Thoracic aorta (tissue), 2 donors: Measurements from ENCODE around the gene LRRIQ3. TPM values are rescaled to one million over a fixed set of nuclear protein-coding genes. Genes with fewer than 3 reads are reported as not detected.

Experiments used
- ATAC-seq: fragments of 150-250 bp; one replicate; pipeline ENCODE4 v1.8.0; 2017; ENCODE audit warnings: low read depth; ENCODE audit not compliant: insufficient number of reproducible peaks, low FRiP score
- DNase-seq: peaks from one replicate; pipeline ENCODE4 v3.0.0-alpha.2; 2020; ENCODE audit warnings: low spot score
- H3K27ac ChIP-seq, 2 donors: fragments of 200-600 bp; sonication (generic); 1 replicate in 1 of 2; 2 replicates in 1 of 2; pipeline ENCODE4 v1.5.1; 2016; ENCODE audit warnings: mild to moderate bottlenecking in 2 of 2, moderate library complexity in 2 of 2
- H3K27me3 ChIP-seq: fragments of 200-600 bp; sonication (generic); replicated peaks from 2 replicates; pipeline ENCODE4 v1.6.0; 2016; ENCODE audit warnings: mild to moderate bottlenecking; ENCODE audit not compliant: insufficient read depth
- H3K36me3 ChIP-seq: fragments of 200-600 bp; sonication (generic); one replicate; pipeline ENCODE4 v1.5.1; 2016
- H3K4me1 ChIP-seq, 2 donors: fragments of 200-600 bp; sonication (generic); 1 replicate in 1 of 2; 2 replicates in 1 of 2; pipeline versions ENCODE4 v1.5.1 to v1.6.0; 2016; ENCODE audit warnings: low read depth in 2 of 2, mild to moderate bottlenecking in 1 of 2; ENCODE audit not compliant: control insufficient read depth in 1 of 2
- H3K4me3 ChIP-seq: fragments of 200-600 bp; sonication (generic); 2 replicates; pipeline ENCODE4 v1.5.1; 2016; ENCODE audit warnings: mild to moderate bottlenecking
- H3K9me3 ChIP-seq: fragments of 200-600 bp; sonication (generic); 2 replicates; pipeline ENCODE4 v1.5.1; 2016
- CTCF ChIP-seq: fragments of 200-600 bp; sonication (generic); IDR thresholded peaks from one replicate; pipeline ENCODE4 v1.5.1; 2019; ENCODE audit warnings: antibody characterized with exemption
- total RNA-seq, 2 donors: library from RNA; depleted of rRNA; stranded (reverse); fragments of >200 nt; gene quantifications; one replicate each; pipeline versions ENCODE4 v1.1.0 to v1.2.3, GENCODE V29; 2016

Gene LRRIQ3
- total RNA-seq, 2 donors from 2014 or later = 0.85 to 1.1 TPM

GRCh38 chr1:74011736-74012135 lies 186.2 kb downstream of the LRRIQ3 start:
- no peaks in the 10 kb centered on the region for H3K4me1 ChIP-seq
- no peaks in the 10 kb centered on the region for H3K27me3 ChIP-seq
- DNase-seq (no peak), ATAC-seq (no peak)
- TF ChIP-seq CTCF = no peak
- H3K36me3 ChIP-seq = no peaks in the 10 kb centered on the region
- no peak overlapping the region for H3K4me3 ChIP-seq
- no peaks in the 10 kb centered on the region for H3K9me3 ChIP-seq
- H3K27ac ChIP-seq = no peak overlapping the region

GRCh38 chr1:74010206-74010605 lies 187.8 kb downstream of the LRRIQ3 start:
- TF ChIP-seq CTCF = no peak
- H3K27me3 ChIP-seq = no peaks in the 10 kb centered on the region
- no peaks in the 10 kb centered on the region for H3K9me3 ChIP-seq
- no peaks in the 10 kb centered on the region for H3K36me3 ChIP-seq
- no peaks in the 10 kb centered on the region for H3K4me1 ChIP-seq
- DNase-seq (no peak), ATAC-seq (no peak)
- no peak overlapping the region for H3K27ac ChIP-seq
- no peak overlapping the region for H3K4me3 ChIP-seq

- Histone ChIP-seq H3K4me1 (no peaks in the 10 kb centered on the region), H3K27me3 (no peaks in the 10 kb centered on the region)
Observed at GRCh38 chr1:74005533-74005932, 192.4 kb downstream of the LRRIQ3 start.

GRCh38 chr1:74003806-74004205 lies 194.2 kb downstream of the LRRIQ3 start:
- Histone ChIP-seq H3K36me3 (no peaks in the 10 kb centered on the region), H3K4me3 (no peak overlapping the region), H3K27ac (no peak overlapping the region), H3K4me1 (no peaks in the 10 kb centered on the region), H3K27me3 (no peaks in the 10 kb centered on the region), H3K9me3 (no peaks in the 10 kb centered on the region)
- TF ChIP-seq CTCF = no peak
- DNase-seq (no peak), ATAC-seq (no peak)

More at GRCh38 chr1:74005533-74005932, 192.4 kb downstream of the LRRIQ3 start:
- H3K27ac ChIP-seq = no peak overlapping the region
- TF ChIP-seq CTCF = no peak
- ATAC-seq (no peak), DNase-seq (no peak)
- H3K4me3 ChIP-seq = no peak overlapping the region
- no peaks in the 10 kb centered on the region for H3K9me3 ChIP-seq
- no peaks in the 10 kb centered on the region for H3K36me3 ChIP-seq

GRCh38 chr1:73998348-73998959 lies 199.5 kb downstream of the LRRIQ3 start:
- H3K9me3 ChIP-seq = no peaks in the 10 kb centered on the region
- no peak overlapping the region for H3K27ac ChIP-seq
- no peaks in the 10 kb centered on the region for H3K4me1 ChIP-seq
- H3K4me3 ChIP-seq = no peak overlapping the region
- ATAC-seq = no peak
- no peak for TF ChIP-seq CTCF
- DNase-seq = no peak
- H3K36me3 ChIP-seq = no peaks in the 10 kb centered on the region
- no peaks in the 10 kb centered on the region for H3K27me3 ChIP-seq
